HepG2 (cell line): ENCODE data around the gene NEMF. TPM values are rescaled to one million over a fixed set of nuclear protein-coding genes. Genes with fewer than 3 reads are reported as not detected.
A peak's percentile ranks its signal among the peaks of the same experiment; 100 is the strongest.
"Not testable (repeated sequence)": the region's sequence is repeated elsewhere in the genome, so short reads cannot be mapped to it uniquely, and the experiment has no call there.

Source experiments
- ATAC-seq: fragments of 200-7000 bp; cut with Tn5 transposase; 3 replicates; pipeline ENCODE4 v1.9.1; 2020; ENCODE audit warnings: mild to moderate bottlenecking, moderate library complexity
- BruUV-seq: library from RNA; stranded (reverse); fragments of 400-500 nt; replicated peaks from 2 replicates; lab custom pipeline; 2021; lab: Mats Ljungman, UMichigan
- CTCF ChIA-PET: fragments of 300-600 bp; formaldehyde crosslinking; extraction: SDS; loops from one replicate; lab custom pipeline; 2021; ENCODE audit warnings: low total read pairs, inconsistent platforms, low intra/inter-chr PET ratio; lab: Yijun Ruan, JAX
- POLR2A ChIA-PET: fragments of 350-600 bp; sonication (Branson Sonifier 250); formaldehyde crosslinking; loops from one replicate; lab custom pipeline; 2020; ENCODE audit warnings: antibody characterized with exemption, inconsistent platforms; lab: Yijun Ruan, JAX
- DNase-seq: peaks from one replicate; pipeline ENCODE4 v3.0.0-alpha.2; 2015; ENCODE audit warnings: low spot score
- FAIRE-seq: peaks from 3 replicates; lab custom pipeline; 2011; peaks lifted over from hg19 to GRCh38; lab: Jason Lieb, UNC
- H2AFZ ChIP-seq: one replicate; pipeline ENCODE4 v1.6.1; 2011; ENCODE audit warnings: low read length, inconsistent platforms
- H3K27ac ChIP-seq: fragments of 300-600 bp; 3 replicates; pipeline ENCODE4 v1.8.0; 2011; ENCODE audit warnings: mixed run types, mild to moderate bottlenecking, mixed read lengths, low read length, inconsistent platforms; ENCODE audit not compliant: insufficient read depth; ENCODE audit errors: extremely low read length
- H3K27me3 ChIP-seq, 2 experiments: fragments of 200-600 bp in 1 of 2; 2 replicates in 1 of 2; 3 replicates in 1 of 2; pipeline versions ENCODE4 v1.6.0 to v1.8.0; 2011; ENCODE audit warnings: low read length in 2 of 2, mild to moderate bottlenecking in 2 of 2, moderate library complexity in 2 of 2, inconsistent platforms in 1 of 2; ENCODE audit not compliant: insufficient read depth in 2 of 2, control insufficient read depth in 1 of 2
- H3K36me3 ChIP-seq, 2 experiments: fragments of 200-600 bp in 1 of 2; replicated peaks in 1 of 2; 2 replicates in 1 of 2; 3 replicates in 1 of 2; pipeline versions ENCODE4 v1.5.1 to v1.8.0; 2011; ENCODE audit warnings: low read length in 2 of 2, inconsistent platforms in 1 of 2; ENCODE audit not compliant: insufficient read depth in 2 of 2, control insufficient read depth in 1 of 2
- H3K4me1 ChIP-seq: 2 replicates; pipeline ENCODE4 v1.5.1; 2012; ENCODE audit warnings: low read length, inconsistent platforms; ENCODE audit not compliant: insufficient read depth
- H3K4me2 ChIP-seq: 2 replicates; pipeline ENCODE4 v1.6.0; 2011; ENCODE audit warnings: low read depth, low read length, inconsistent platforms
- H3K4me3 ChIP-seq, 3 experiments: fragments of 200-600 bp in 1 of 3; sonication (generic), shearing (Covaris generic) in 1 of 3; replicated peaks in 1 of 3; 2 replicates each; pipeline ENCODE4 v1.5.1; 2011 to 2016; ENCODE audit warnings: low read length in 3 of 3, inconsistent platforms in 2 of 3, low read depth in 2 of 3, mild to moderate bottlenecking in 2 of 3, control low read depth in 1 of 3, mixed read lengths in 1 of 3; ENCODE audit not compliant: insufficient read depth in 1 of 3
- H3K79me2 ChIP-seq: one replicate; pipeline ENCODE4 v1.6.1; 2011; ENCODE audit warnings: low read length, inconsistent platforms; ENCODE audit not compliant: insufficient read depth
- H3K9ac ChIP-seq: 2 replicates; pipeline ENCODE4 v1.6.0; 2011; ENCODE audit warnings: mild to moderate bottlenecking, low read depth, low read length, inconsistent platforms; ENCODE audit not compliant: insufficient read depth
- H3K9me3 ChIP-seq: 2 replicates; pipeline ENCODE4 v1.5.1; 2012; ENCODE audit warnings: mild to moderate bottlenecking, low read length
- H4K20me1 ChIP-seq: 2 replicates; pipeline ENCODE4 v1.6.0; 2011; ENCODE audit warnings: inconsistent platforms, mild to moderate bottlenecking, low read length, moderate library complexity; ENCODE audit not compliant: insufficient read depth
- ESRRA ChIP-seq: sonication (generic); formaldehyde crosslinking; IDR thresholded peaks from 2 replicates; pipeline ENCODE4 v1.5.1; 2020; ENCODE audit warnings: mild to moderate bottlenecking, low read depth, missing genetic modification reagents
- GATA4 ChIP-seq: sonication (generic); IDR thresholded peaks from 2 replicates; pipeline ENCODE4 v1.6.1; 2016; ENCODE audit warnings: antibody characterized with exemption, low read depth, borderline replicate concordance
- HES4 ChIP-seq: sonication (generic); formaldehyde crosslinking; IDR thresholded peaks from 2 replicates; pipeline ENCODE4 v1.9.0; 2021; ENCODE audit warnings: mild to moderate bottlenecking, missing genetic modification reagents, borderline replicate concordance
- MAZ ChIP-seq, 2 experiments: sonication (generic) in 1 of 2; formaldehyde crosslinking in 1 of 2; IDR thresholded peaks; 2 replicates each; pipeline versions ENCODE4 v1.5.0 to v1.6.1; 2012 to 2020; ENCODE audit warnings: low read depth in 2 of 2, mild to moderate bottlenecking in 2 of 2, borderline replicate concordance in 1 of 2, improper control_type of control experiment in 1 of 2, low read length in 1 of 2, missing genetic modification reagents in 1 of 2, moderate library complexity in 1 of 2
- PRPF4 ChIP-seq: fragments of 200-400 bp; formaldehyde crosslinking; IDR thresholded peaks from 2 replicates; pipeline ENCODE4 v1.6.1; 2016; ENCODE audit warnings: low read length, low read depth; ENCODE audit not compliant: poor library complexity, severe bottlenecking
- ZBTB3 ChIP-seq: sonication (generic); formaldehyde crosslinking; IDR thresholded peaks from 2 replicates; pipeline ENCODE4 v1.4.0; 2020; ENCODE audit warnings: low read depth, mild to moderate bottlenecking, moderate library complexity, missing genetic modification reagents, borderline replicate concordance
- ZBTB38 ChIP-seq: sonication (generic); formaldehyde crosslinking; IDR thresholded peaks from 2 replicates; pipeline ENCODE4 v1.5.1; 2020; ENCODE audit warnings: mild to moderate bottlenecking, missing genetic modification reagents
- ZC3H4 ChIP-seq: sonication (generic); formaldehyde crosslinking; IDR thresholded peaks from 2 replicates; pipeline ENCODE4 v1.4.0; 2020; ENCODE audit warnings: missing genetic modification reagents, borderline replicate concordance
- ZFY ChIP-seq: sonication (generic); formaldehyde crosslinking; IDR thresholded peaks from 2 replicates; pipeline ENCODE4 v1.4.0; 2020; ENCODE audit warnings: missing genetic modification reagents
- ZMAT3 ChIP-seq: sonication (generic); formaldehyde crosslinking; conservative IDR thresholded peaks from 2 replicates; pipeline ENCODE4 v1.7.0; 2021; ENCODE audit warnings: missing genetic modification reagents
- WGBS: methylation state at CpG from one replicate; pipeline ENCODE4 v1.1.6; 2017; ENCODE audit warnings: low lambda C conversion rate; 5-methylcytosine and 5-hydroxymethylcytosine counted together
- in situ Hi-C: cut with HindIII; loops from 2 replicates; pipeline ENCODE4 v1.10.0; 2017; ENCODE audit warnings: low pct_unique_long_range_greater_than_20kb; ENCODE audit not compliant: extremely low pct_ligation_motif_present
- intact Hi-C: fragments of 100-400 bp; cut with micrococcal nuclease; formaldehyde crosslinking; loops from one replicate; pipeline ENCODE4 v1.10.0; 2022; ENCODE audit not compliant: unreplicated experiment
- polyA plus RNA-seq, 8 experiments: library from polyadenylated mRNA; depleted of rRNA in 3 of 8; stranded (reverse) in 7 of 8; unstranded in 1 of 8; fragments of >200 nt; fragmentation: Illumina TruSeq in 4 of 8; extraction: Trizol in 4 of 8; gene quantifications; 2 replicates each; pipeline versions ENCODE4 v1.2.1 to v1.2.3, GENCODE V29; 2011 to 2016; ENCODE audit warnings: low read depth in 4 of 8, missing spikeins in 1 of 8, mixed read lengths in 1 of 8; ENCODE audit not compliant: insufficient read depth in 1 of 8
- total RNA-seq, 5 experiments: library from RNA; depleted of rRNA; stranded (reverse); fragments of >200 nt; fragmentation: Illumina TruSeq; extraction: Trizol; gene quantifications; 2 replicates each; pipeline ENCODE4 v1.2.3, GENCODE V29; 2016; ENCODE audit warnings: low read depth in 1 of 5
- TF ChIP-seq, protein P1 (sequence below): sonication (generic); formaldehyde crosslinking; IDR thresholded peaks from 2 replicates; pipeline ENCODE4 v1.5.0; 2020; ENCODE audit warnings: mild to moderate bottlenecking, missing genetic modification reagents
- TF ChIP-seq, protein P2 (sequence below): sonication (generic); formaldehyde crosslinking; IDR thresholded peaks from 2 replicates; pipeline ENCODE4 v1.4.0; 2020; ENCODE audit warnings: low read depth, mild to moderate bottlenecking, missing genetic modification reagents

Gene NEMF
- total and polyA plus RNA-seq, 2 of the 13 experiments (the other 11 are each of a cell fraction or from before 2014, with no cell fraction given) = 21.3 to 57.9 TPM

DNA sequence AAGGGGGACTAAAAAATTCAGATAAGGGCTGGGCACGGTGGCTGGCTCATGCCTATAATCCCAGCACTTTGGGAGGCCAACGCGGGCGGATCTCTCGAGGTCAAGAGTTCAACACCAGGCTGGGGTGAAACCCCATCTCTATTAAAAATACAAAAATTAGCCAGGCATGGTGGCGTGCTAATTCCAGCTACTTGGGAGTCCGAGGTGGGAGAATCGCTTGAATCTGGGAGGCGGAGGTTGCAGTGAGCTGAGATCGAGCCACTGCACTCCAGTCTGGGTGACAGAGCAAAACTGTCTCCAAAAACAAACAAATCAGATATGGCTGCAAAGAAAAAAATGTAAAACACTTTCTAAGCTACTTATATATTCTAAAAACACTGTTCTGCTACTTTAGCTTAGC is 80.9 kb downstream of the NEMF start:
- intact Hi-C loops = loop anchor here (2.0 kb wide), 1 partner anchor 51 kb away; no protein-coding TSS in a partner anchor
- BruUV-seq, H3K9me3 ChIP-seq, H4K20me1 ChIP-seq, ATAC-seq, FAIRE-seq, in situ Hi-C loops, H3K9ac ChIP-seq, H3K27me3 ChIP-seq, CTCF ChIA-PET, H2AFZ ChIP-seq, DNase-seq: not testable (repeated sequence)
- WGBS = 62% methylated on average over 10 of the region's 10 CpGs
- Histone ChIP-seq H3K79me2 (peaks cover 41% of the 10 kb centered on the region), H3K4me1 (peaks cover 37% of the 10 kb centered on the region), H3K36me3 (peaks cover 4 to 28% of the 10 kb centered on the region in 2 experiments), H3K27ac (peak overlapping the region; percentile 99), H3K4me3 (peak overlapping the region in 1 of 3 experiments; percentile 99; a peak in 1 of 6 replicates), H3K4me2 (peak overlapping the region; percentile 99)
- TF ChIP-seq PRPF4 = peak; percentile 75
- TF ChIP-seq ZBTB38 (CRISPR knock-in tag) = peak; percentile 84
- 0 out of 2 replicates have a peak, but pooled peaks have one; percentile 36 for TF ChIP-seq ZBTB3 (CRISPR knock-in tag)
- POLR2A ChIA-PET = interaction anchor here (0.5 to 6.5 kb wide), 8 partner anchors 10 to 152 kb away, joined by 3 to 76 read pairs (median 21); partner anchors contain the start of genes DNAAF2, KLHDC1, MGAT2 and NEMF

DNA sequence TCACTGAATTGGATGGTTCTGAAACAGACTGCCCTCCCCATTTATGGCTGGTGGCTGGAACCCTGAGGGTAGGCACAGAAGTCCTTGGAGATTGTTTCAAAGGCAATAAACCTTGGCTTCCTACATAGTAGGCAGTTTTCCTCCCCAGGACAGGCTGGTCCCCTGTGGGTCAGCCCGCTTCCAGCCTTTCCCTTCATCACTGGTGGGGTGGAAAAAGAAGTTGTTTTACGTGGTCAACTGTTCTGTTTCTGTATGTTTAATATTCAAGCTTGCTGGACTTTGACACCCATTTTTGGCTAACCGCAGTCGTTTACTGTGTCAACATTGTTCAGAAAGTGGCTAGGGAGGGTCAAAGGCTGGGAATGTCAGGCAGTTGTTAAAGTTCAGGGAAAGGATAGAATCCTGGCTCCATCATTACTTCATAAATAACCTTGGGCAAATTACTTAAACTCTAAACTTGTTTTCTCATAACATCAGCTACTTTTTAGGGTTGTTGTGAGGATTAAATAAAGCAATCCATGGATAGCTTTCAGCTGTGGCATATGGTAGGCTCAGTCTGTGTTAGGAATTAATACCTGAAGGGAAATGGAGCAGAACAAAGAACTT is 82.3 kb downstream of the NEMF start:
- FAIRE-seq = peak; percentile 97
- ATAC-seq = peak; percentile 73
- Histone ChIP-seq H2AFZ (no peak overlapping the region), H3K9me3 (no peaks in the 10 kb centered on the region), H3K27me3 (no peaks in the 10 kb centered on the region; a peak in 1 of 5 replicates), H3K36me3 (peaks cover 0 to 19% of the 10 kb centered on the region in 2 experiments; a peak in 4 of 5 replicates), H3K27ac (peak overlapping the region; percentile 99), H3K9ac (peak overlapping the region; percentile 98), H4K20me1 (no peaks in the 10 kb centered on the region), H3K4me1 (peaks cover 40% of the 10 kb centered on the region), H3K79me2 (peaks cover 41% of the 10 kb centered on the region), H3K4me2 (peak overlapping the region; percentile 99), H3K4me3 (peak overlapping the region; percentile 76 to 99 (median 94))
- DNase-seq = peak; percentile 97
- ChIA-PET POLR2A (interaction anchor here (0.8 to 6.5 kb wide), 17 partner anchors 9 to 1173 kb away, joined by 3 to 76 read pairs (median 12); partner anchors contain the start of genes DNAAF2, KLHDC1, LRR1 and MGAT2), CTCF (no interaction called here)
- in situ Hi-C loops = no loop called here
- no TSS peak for BruUV-seq
- intact Hi-C loops = loop anchor here (2.0 kb wide), 1 partner anchor 50 kb away; no protein-coding TSS in a partner anchor
- whole genome bisulfite sequencing = 2% methylated on average over 4 of the region's 4 CpGs
- TF ChIP-seq, protein P1, sequence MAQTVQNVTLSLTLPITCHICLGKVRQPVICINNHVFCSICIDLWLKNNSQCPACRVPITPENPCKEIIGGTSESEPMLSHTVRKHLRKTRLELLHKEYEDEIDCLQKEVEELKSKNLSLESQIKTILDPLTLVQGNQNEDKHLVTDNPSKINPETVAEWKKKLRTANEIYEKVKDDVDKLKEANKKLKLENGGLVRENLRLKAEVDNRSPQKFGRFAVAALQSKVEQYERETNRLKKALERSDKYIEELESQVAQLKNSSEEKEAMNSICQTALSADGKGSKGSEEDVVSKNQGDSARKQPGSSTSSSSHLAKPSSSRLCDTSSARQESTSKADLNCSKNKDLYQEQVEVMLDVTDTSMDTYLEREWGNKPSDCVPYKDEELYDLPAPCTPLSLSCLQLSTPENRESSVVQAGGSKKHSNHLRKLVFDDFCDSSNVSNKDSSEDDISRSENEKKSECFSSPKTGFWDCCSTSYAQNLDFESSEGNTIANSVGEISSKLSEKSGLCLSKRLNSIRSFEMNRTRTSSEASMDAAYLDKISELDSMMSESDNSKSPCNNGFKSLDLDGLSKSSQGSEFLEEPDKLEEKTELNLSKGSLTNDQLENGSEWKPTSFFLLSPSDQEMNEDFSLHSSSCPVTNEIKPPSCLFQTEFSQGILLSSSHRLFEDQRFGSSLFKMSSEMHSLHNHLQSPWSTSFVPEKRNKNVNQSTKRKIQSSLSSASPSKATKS (CRISPR knock-in tag) = no peak
- TF ChIP-seq ZC3H4 = peak; percentile 86; the same call in 1 of the 2 replicates
- TF ChIP-seq ZFY (CRISPR knock-in tag) = 0 out of 2 replicates have a peak, but pooled peaks have one; percentile 34
- TF ChIP-seq HES4 (CRISPR knock-in tag) = no peak
- peak; percentile 31; the same call in 1 of the 2 replicates for TF ChIP-seq MAZ (IDR thresholded peaks at IDR 0.05; ENCODE audit: borderline replicate concordance, low read depth, low read length)
- peak; percentile 62; the same call in 1 of the 2 replicates for TF ChIP-seq MAZ (CRISPR knock-in tag; IDR thresholded peaks at IDR 0.05; ENCODE audit: low read depth)
- 0 out of 2 replicates have a peak, but pooled peaks have one; percentile 67 for TF ChIP-seq GATA4
- no peak for TF ChIP-seq ZMAT3 (CRISPR knock-in tag)
- TF ChIP-seq, protein P2, sequence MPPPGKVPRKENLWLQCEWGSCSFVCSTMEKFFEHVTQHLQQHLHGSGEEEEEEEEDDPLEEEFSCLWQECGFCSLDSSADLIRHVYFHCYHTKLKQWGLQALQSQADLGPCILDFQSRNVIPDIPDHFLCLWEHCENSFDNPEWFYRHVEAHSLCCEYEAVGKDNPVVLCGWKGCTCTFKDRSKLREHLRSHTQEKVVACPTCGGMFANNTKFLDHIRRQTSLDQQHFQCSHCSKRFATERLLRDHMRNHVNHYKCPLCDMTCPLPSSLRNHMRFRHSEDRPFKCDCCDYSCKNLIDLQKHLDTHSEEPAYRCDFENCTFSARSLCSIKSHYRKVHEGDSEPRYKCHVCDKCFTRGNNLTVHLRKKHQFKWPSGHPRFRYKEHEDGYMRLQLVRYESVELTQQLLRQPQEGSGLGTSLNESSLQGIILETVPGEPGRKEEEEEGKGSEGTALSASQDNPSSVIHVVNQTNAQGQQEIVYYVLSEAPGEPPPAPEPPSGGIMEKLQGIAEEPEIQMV (CRISPR knock-in tag) = peak; percentile 13; the same call in 1 of the 2 replicates
- TF ChIP-seq ESRRA (CRISPR knock-in tag) = peak; percentile 53; the same call in 1 of the 2 replicates
